GM12878 (cell line): Measurements from ENCODE around the gene NEGR1. TPM values are rescaled to one million over a fixed set of nuclear protein-coding genes. Genes with fewer than 3 reads are reported as not detected.

Experiments used
- ATAC-seq: fragments of 200-7000 bp; cut with Tn5 transposase; 3 replicates; pipeline ENCODE4 v1.9.1; 2020; ENCODE audit warnings: mild to moderate bottlenecking, moderate library complexity
- BruUV-seq: library from RNA; stranded (reverse); fragments of 400-500 nt; replicated peaks from 2 replicates; lab custom pipeline; 2021; lab: Mats Ljungman, UMichigan
- CTCF ChIA-PET: fragments of 300-600 bp; sonication (Branson Sonifier 250); formaldehyde crosslinking; extraction: SDS; loops from one replicate; lab custom pipeline; 2021; ENCODE audit warnings: inconsistent platforms; lab: Yijun Ruan, JAX
- POLR2A ChIA-PET: fragments of 350-600 bp; formaldehyde crosslinking; extraction: SDS; loops from one replicate; lab custom pipeline; 2021; ENCODE audit warnings: inconsistent platforms; lab: Charles Lee
- RAD21 ChIA-PET: fragments of 300-600 bp; sonication (Branson Sonifier 250); formaldehyde crosslinking; loops from one replicate; lab custom pipeline; 2023; ENCODE audit warnings: antibody characterized with exemption; ENCODE audit not compliant: unreplicated experiment; lab: Charles Lee
- SMC1A ChIA-PET: fragments of 300-600 bp; sonication (Branson Sonifier 250); formaldehyde crosslinking; loops from one replicate; lab custom pipeline; 2023; ENCODE audit not compliant: unreplicated experiment, uncharacterized antibody; lab: Charles Lee
- DNase-seq: peaks from one replicate; pipeline ENCODE4 v3.0.0-alpha.2; 2011; ENCODE audit warnings: low read depth, low spot score
- FAIRE-seq: peaks from 3 replicates; lab custom pipeline; 2011; peaks lifted over from hg19 to GRCh38; lab: Jason Lieb, UNC
- H2AFZ ChIP-seq: 2 replicates; pipeline ENCODE4 v1.6.0; 2011; ENCODE audit warnings: low read depth, low read length, control low read depth; ENCODE audit not compliant: control insufficient read depth
- H3K27ac ChIP-seq: 2 replicates; pipeline ENCODE4 v1.5.1; 2011; ENCODE audit warnings: control low read depth; ENCODE audit not compliant: control insufficient read depth, insufficient read depth
- H3K27me3 ChIP-seq, 2 experiments: replicated peaks in 1 of 2; 2 replicates each; pipeline versions ENCODE4 v1.6.0 to v1.6.1; 2011; ENCODE audit warnings: low read length in 1 of 2; ENCODE audit not compliant: control insufficient read depth in 2 of 2, insufficient read depth in 2 of 2
- H3K36me3 ChIP-seq, 2 experiments: 2 replicates each; pipeline ENCODE4 v1.5.1; 2011; ENCODE audit warnings: low read length in 1 of 2; ENCODE audit not compliant: control insufficient read depth in 2 of 2, insufficient read depth in 2 of 2
- H3K4me1 ChIP-seq: 2 replicates; pipeline ENCODE4 v1.6.1; 2011; ENCODE audit warnings: mild to moderate bottlenecking, low read length, moderate library complexity, mixed read lengths; ENCODE audit not compliant: control insufficient read depth, insufficient read depth
- H3K4me2 ChIP-seq: 2 replicates; pipeline ENCODE4 v1.6.0; 2011; ENCODE audit warnings: control low read depth; ENCODE audit not compliant: control insufficient read depth, insufficient read depth
- H3K4me3 ChIP-seq: fragments of 200-600 bp; sonication (generic); 2 replicates; pipeline ENCODE4 v1.5.1; 2016
- H3K79me2 ChIP-seq: 2 replicates; pipeline ENCODE4 v1.6.0; 2011; ENCODE audit warnings: low read length; ENCODE audit not compliant: control insufficient read depth, insufficient read depth
- H3K9ac ChIP-seq: 2 replicates; pipeline ENCODE4 v1.8.0; 2011; ENCODE audit warnings: low read length, control low read depth, mixed read lengths; ENCODE audit not compliant: control insufficient read depth, insufficient read depth
- H3K9me3 ChIP-seq: replicated peaks from 3 replicates; pipeline ENCODE4 v1.5.1; 2011; ENCODE audit warnings: mild to moderate bottlenecking, low read length; ENCODE audit not compliant: control insufficient read depth, insufficient read depth
- H4K20me1 ChIP-seq: 2 replicates; pipeline ENCODE4 v1.6.0; 2011; ENCODE audit not compliant: control insufficient read depth, insufficient read depth
- CHD2 ChIP-seq: IDR thresholded peaks from 2 replicates; pipeline ENCODE4 v1.6.1; 2011; ENCODE audit warnings: low read depth, low read length, improper control_type of control experiment, borderline replicate concordance
- GABPA ChIP-seq: IDR thresholded peaks from 2 replicates; pipeline ENCODE4 v1.6.1; 2014; ENCODE audit warnings: antibody characterized with exemption, low read depth, mild to moderate bottlenecking, inconsistent platforms
- MYB ChIP-seq: fragments of 150-350 bp; IDR thresholded peaks from 2 replicates; pipeline ENCODE4 v1.6.1; 2014; ENCODE audit warnings: mild to moderate bottlenecking, low read depth, low read length, borderline replicate concordance
- WGBS: methylation state at CpG from one replicate; pipeline ENCODE4 v1.1.6; 2016; ENCODE audit warnings: low lambda C conversion rate; ENCODE audit not compliant: insufficient replicate concordance, insufficient coverage; ENCODE audit errors: missing lambda C conversion rate; 5-methylcytosine and 5-hydroxymethylcytosine counted together
- in situ Hi-C: fragments of 300-500 bp; cut with MboI; formaldehyde crosslinking; loops from 9 replicates; pipeline ENCODE4 v1.14.3; 2018; ENCODE audit warnings: mixed read lengths
- intact Hi-C: fragments of 100-400 bp; cut with micrococcal nuclease; formaldehyde crosslinking; loops from one replicate; pipeline ENCODE4 v1.14.2; 2022; ENCODE audit not compliant: unreplicated experiment
- polyA plus RNA-seq, 11 experiments: library from polyadenylated mRNA; depleted of rRNA in 4 of 11; unstranded in 6 of 11; stranded (reverse) in 5 of 11; fragments of >200 nt; fragmentation: Nextera tagmentation in 4 of 11; fragmentation: Illumina TruSeq in 1 of 11; extraction: Ambion mirVana in 4 of 11; extraction: Trizol in 1 of 11; gene quantifications; 1 replicate in 1 of 11; 2 replicates in 10 of 11; pipeline versions ENCODE4 v1.2.1 to v1.2.3, GENCODE V29; 2011 to 2016; ENCODE audit warnings: inconsistent platforms in 2 of 11, missing spikeins in 2 of 11, low read depth in 1 of 11
- total RNA-seq, 4 experiments: library from RNA; depleted of rRNA in 3 of 4; stranded (reverse); fragments of >200 nt in 3 of 4; fragmentation: Illumina TruSeq in 1 of 4; extraction: Trizol in 1 of 4; gene quantifications; 2 replicates each; pipeline versions ENCODE4 v1.2.1 to v1.2.3, GENCODE V29; 2013 to 2021
- TF ChIP-seq, protein P1 (sequence below): fragments of 450-650 bp; IDR thresholded peaks from 2 replicates; pipeline ENCODE4 v1.6.1; 2014; ENCODE audit warnings: mild to moderate bottlenecking
- TF ChIP-seq, protein P2 (sequence below), 3 experiments: IDR thresholded peaks in 2 of 3; conservative IDR thresholded peaks in 1 of 3; 2 replicates each; pipeline ENCODE4 v1.5.1; 2011; ENCODE audit warnings: low read depth in 3 of 3, low read length in 3 of 3, mild to moderate bottlenecking in 3 of 3, control low read depth in 2 of 3, moderate library complexity in 2 of 3, inconsistent platforms in 1 of 3, mixed read lengths in 1 of 3; ENCODE audit not compliant: control insufficient read depth in 2 of 3, insufficient read depth in 1 of 3; ENCODE audit errors: extremely low read depth in 1 of 3

The NEGR1 gene
- total and polyA plus RNA-seq, 10 of the 15 experiments (the other 5 are each of a cell fraction or from before 2014, with no cell fraction given) = under 0.01 to 0.03 (median 0.01) TPM; not detected in 7

DNA sequence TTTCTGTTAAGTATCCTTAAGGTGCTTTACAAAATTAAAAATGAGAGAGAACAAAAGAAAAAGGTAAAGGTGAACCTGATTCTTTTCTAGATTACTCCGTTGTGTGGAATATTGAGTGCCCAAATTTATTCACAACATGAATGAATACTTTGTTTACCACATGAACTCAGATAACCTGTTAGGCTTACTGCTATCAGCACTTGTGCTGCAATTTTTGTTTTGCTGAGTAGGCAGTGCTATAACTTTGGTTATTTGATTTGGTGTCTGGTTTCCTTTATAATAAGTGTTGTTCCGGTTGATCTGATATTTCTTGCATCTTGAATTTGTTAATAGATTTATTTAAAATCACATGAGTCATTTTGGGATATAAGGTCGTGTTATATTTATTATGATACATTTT is 195.9 kb downstream of the NEGR1 start:
- Histone ChIP-seq H2AFZ (no peak overlapping the region), H4K20me1 (no peaks in the 10 kb centered on the region), H3K79me2 (no peaks in the 10 kb centered on the region), H3K27ac (no peak overlapping the region), H3K4me3 (no peak overlapping the region), H3K4me2 (no peak overlapping the region), H3K9me3 (no peaks in the 10 kb centered on the region), H3K9ac (no peak overlapping the region)
- ChIA-PET SMC1A (no interaction called here), CTCF (no interaction called here), POLR2A (no interaction called here)
- FAIRE-seq = no peak
- intact Hi-C loops = no loop called here
- no peak for ATAC-seq
- no peak for DNase-seq
- no TSS peak for BruUV-seq
- in situ Hi-C loops = no loop called here
- 27% methylated on average over 3 of the region's 3 CpGs for WGBS
- TF ChIP-seq GABPA (no peak), CHD2 (no peak), MYB (no peak)
- TF ChIP-seq, protein P1, sequence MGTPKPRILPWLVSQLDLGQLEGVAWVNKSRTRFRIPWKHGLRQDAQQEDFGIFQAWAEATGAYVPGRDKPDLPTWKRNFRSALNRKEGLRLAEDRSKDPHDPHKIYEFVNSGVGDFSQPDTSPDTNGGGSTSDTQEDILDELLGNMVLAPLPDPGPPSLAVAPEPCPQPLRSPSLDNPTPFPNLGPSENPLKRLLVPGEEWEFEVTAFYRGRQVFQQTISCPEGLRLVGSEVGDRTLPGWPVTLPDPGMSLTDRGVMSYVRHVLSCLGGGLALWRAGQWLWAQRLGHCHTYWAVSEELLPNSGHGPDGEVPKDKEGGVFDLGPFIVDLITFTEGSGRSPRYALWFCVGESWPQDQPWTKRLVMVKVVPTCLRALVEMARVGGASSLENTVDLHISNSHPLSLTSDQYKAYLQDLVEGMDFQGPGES = no peak
- TF ChIP-seq, protein P2, sequence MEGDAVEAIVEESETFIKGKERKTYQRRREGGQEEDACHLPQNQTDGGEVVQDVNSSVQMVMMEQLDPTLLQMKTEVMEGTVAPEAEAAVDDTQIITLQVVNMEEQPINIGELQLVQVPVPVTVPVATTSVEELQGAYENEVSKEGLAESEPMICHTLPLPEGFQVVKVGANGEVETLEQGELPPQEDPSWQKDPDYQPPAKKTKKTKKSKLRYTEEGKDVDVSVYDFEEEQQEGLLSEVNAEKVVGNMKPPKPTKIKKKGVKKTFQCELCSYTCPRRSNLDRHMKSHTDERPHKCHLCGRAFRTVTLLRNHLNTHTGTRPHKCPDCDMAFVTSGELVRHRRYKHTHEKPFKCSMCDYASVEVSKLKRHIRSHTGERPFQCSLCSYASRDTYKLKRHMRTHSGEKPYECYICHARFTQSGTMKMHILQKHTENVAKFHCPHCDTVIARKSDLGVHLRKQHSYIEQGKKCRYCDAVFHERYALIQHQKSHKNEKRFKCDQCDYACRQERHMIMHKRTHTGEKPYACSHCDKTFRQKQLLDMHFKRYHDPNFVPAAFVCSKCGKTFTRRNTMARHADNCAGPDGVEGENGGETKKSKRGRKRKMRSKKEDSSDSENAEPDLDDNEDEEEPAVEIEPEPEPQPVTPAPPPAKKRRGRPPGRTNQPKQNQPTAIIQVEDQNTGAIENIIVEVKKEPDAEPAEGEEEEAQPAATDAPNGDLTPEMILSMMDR (IDR thresholded peaks at IDR 0.05 in 2 of 3, conservative IDR thresholded peaks at IDR 0.05 in 1 of 3; ENCODE audit: control insufficient read depth in 2 of 3, extremely low read depth in 1 of 3, insufficient read depth in 1 of 3, low read depth in 3 of 3, low read length in 3 of 3) = no peak
- TF ChIP-seq, all 136 proteins: peak for 0
- no peaks in the 10 kb centered on the region for H3K27me3 ChIP-seq
- RAD21 ChIA-PET = no interaction called here
- H3K36me3 ChIP-seq = no peaks in the 10 kb centered on the region
- no peaks in the 10 kb centered on the region for H3K4me1 ChIP-seq
